ENCODE measurements around the gene UBQLN3. TPM values are rescaled to one million over a fixed set of nuclear protein-coding genes. Genes with fewer than 3 reads are reported as not detected.

Gene UBQLN3
- polyA plus RNA-seq, 4 donors: not detected

- H3K4me1 ChIP-seq (ENCODE audit: control insufficient read depth in 3 of 3, insufficient read depth in 2 of 3, low read depth in 1 of 3, low read length in 2 of 3): no peaks in the 10 kb centered on the region
- no peaks in the 10 kb centered on the region for H3K36me3 ChIP-seq (ENCODE audit: control insufficient read depth in 3 of 3, insufficient read depth in 2 of 3, low read depth in 1 of 3, low read length in 3 of 3)
- FAIRE-seq: no peak
- no peaks in the 10 kb centered on the region for H3K9me3 ChIP-seq (ENCODE audit: control insufficient read depth in 2 of 2, insufficient read depth in 1 of 2, low read depth in 1 of 2, low read length in 1 of 2)
- no peak for DNase-seq
- no peak overlapping the region for H3K27ac ChIP-seq (ENCODE audit: low read depth in 1 of 3, low read length in 2 of 3)
- no peak overlapping the region for H3K4me3 ChIP-seq (ENCODE audit: low read depth in 1 of 3, low read length in 3 of 3)
- H3K27me3 ChIP-seq (ENCODE audit: control insufficient read depth in 3 of 3, insufficient read depth in 3 of 3, low read length in 3 of 3): no peaks in the 10 kb centered on the region
- 52 to 68% (median 53%) methylated on average over 2 of the region's 2 CpGs for WGBS, 3 donors
Measured at GRCh38 chr11:5499671-5500070, 10.1 kb downstream of the UBQLN3 start.

- H3K36me3 ChIP-seq (ENCODE audit: control insufficient read depth in 3 of 3, insufficient read depth in 2 of 3, low read depth in 1 of 3, low read length in 3 of 3): no peaks in the 10 kb centered on the region
- no peaks in the 10 kb centered on the region for H3K27me3 ChIP-seq (ENCODE audit: control insufficient read depth in 3 of 3, insufficient read depth in 3 of 3, low read length in 3 of 3)
- no peak overlapping the region for H3K4me3 ChIP-seq (ENCODE audit: low read depth in 1 of 3, low read length in 3 of 3)
- no peaks in the 10 kb centered on the region for H3K4me1 ChIP-seq (ENCODE audit: control insufficient read depth in 3 of 3, insufficient read depth in 2 of 3, low read depth in 1 of 3, low read length in 2 of 3)
- WGBS, 3 donors: 49 to 53% (median 49%) methylated on average over 5 of the region's 5 CpGs
- H3K27ac ChIP-seq (ENCODE audit: low read depth in 1 of 3, low read length in 2 of 3): no peak overlapping the region
- FAIRE-seq (no peak), DNase-seq (no peak)
- H3K9me3 ChIP-seq (ENCODE audit: control insufficient read depth in 2 of 2, insufficient read depth in 1 of 2, low read depth in 1 of 2, low read length in 1 of 2): no peaks in the 10 kb centered on the region
Measured at GRCh38 chr11:5489576-5490357, 20.0 kb downstream of the UBQLN3 start.

GRCh38 chr11:5488798-5489399 is 20.9 kb downstream of the UBQLN3 start:
- H3K27me3 ChIP-seq (ENCODE audit: control insufficient read depth in 3 of 3, insufficient read depth in 3 of 3, low read length in 3 of 3): no peaks in the 10 kb centered on the region
- 93 to 96% (median 95%) methylated on average over 4 of the region's 4 CpGs for WGBS, 3 donors
- H3K9me3 ChIP-seq (ENCODE audit: control insufficient read depth in 2 of 2, insufficient read depth in 1 of 2, low read depth in 1 of 2, low read length in 1 of 2): no peaks in the 10 kb centered on the region
- no peaks in the 10 kb centered on the region for H3K4me1 ChIP-seq (ENCODE audit: control insufficient read depth in 3 of 3, insufficient read depth in 2 of 3, low read depth in 1 of 3, low read length in 2 of 3)
- H3K36me3 ChIP-seq (ENCODE audit: control insufficient read depth in 3 of 3, insufficient read depth in 2 of 3, low read depth in 1 of 3, low read length in 3 of 3): no peaks in the 10 kb centered on the region
- DNase-seq (no peak), FAIRE-seq (no peak)
- no peak overlapping the region for H3K4me3 ChIP-seq (ENCODE audit: low read depth in 1 of 3, low read length in 3 of 3)
- no peak overlapping the region for H3K27ac ChIP-seq (ENCODE audit: low read depth in 1 of 3, low read length in 2 of 3)

- Histone ChIP-seq H3K4me1 (ENCODE audit: control insufficient read depth in 3 of 3, insufficient read depth in 2 of 3, low read depth in 1 of 3, low read length in 2 of 3) (no peaks in the 10 kb centered on the region), H3K36me3 (ENCODE audit: control insufficient read depth in 3 of 3, insufficient read depth in 2 of 3, low read depth in 1 of 3, low read length in 3 of 3) (no peaks in the 10 kb centered on the region), H3K27me3 (ENCODE audit: control insufficient read depth in 3 of 3, insufficient read depth in 3 of 3, low read length in 3 of 3) (no peaks in the 10 kb centered on the region), H3K4me3 (ENCODE audit: low read depth in 1 of 3, low read length in 3 of 3) (no peak within 1 kb of the TSS), H3K9me3 (ENCODE audit: control insufficient read depth in 2 of 2, insufficient read depth in 1 of 2, low read depth in 1 of 2, low read length in 1 of 2) (no peaks in the 10 kb centered on the region), H3K27ac (ENCODE audit: low read depth in 1 of 3, low read length in 2 of 3) (no peak within 1 kb of the TSS)
- DNase-seq (no peak), FAIRE-seq (no peak)
Measured at GRCh38 chr11:5488385-5488784, 21.4 kb downstream of the UBQLN3 start, which contains the start of gene OR52D1. OR52D1 (plus strand) TSS chr11:5488685; CDS start chr11:5488707, 22 bp downstream.

GRCh38 chr11:5486421-5486820 is 23.3 kb downstream of the UBQLN3 start:
- Histone ChIP-seq H3K36me3 (ENCODE audit: control insufficient read depth in 3 of 3, insufficient read depth in 2 of 3, low read depth in 1 of 3, low read length in 3 of 3) (no peaks in the 10 kb centered on the region), H3K9me3 (ENCODE audit: control insufficient read depth in 2 of 2, insufficient read depth in 1 of 2, low read depth in 1 of 2, low read length in 1 of 2) (no peaks in the 10 kb centered on the region), H3K27me3 (ENCODE audit: control insufficient read depth in 3 of 3, insufficient read depth in 3 of 3, low read length in 3 of 3) (no peaks in the 10 kb centered on the region), H3K4me3 (ENCODE audit: low read depth in 1 of 3, low read length in 3 of 3) (no peak overlapping the region), H3K4me1 (ENCODE audit: control insufficient read depth in 3 of 3, insufficient read depth in 2 of 3, low read depth in 1 of 3, low read length in 2 of 3) (no peaks in the 10 kb centered on the region), H3K27ac (ENCODE audit: low read depth in 1 of 3, low read length in 2 of 3) (no peak overlapping the region)
- 43 to 55% (median 53%) methylated on average over 3 of the region's 3 CpGs for WGBS, 3 donors
- FAIRE-seq (no peak), DNase-seq (no peak)

GRCh38 chr11:5486003-5486402 is 23.8 kb downstream of the UBQLN3 start:
- Histone ChIP-seq H3K9me3 (ENCODE audit: control insufficient read depth in 2 of 2, insufficient read depth in 1 of 2, low read depth in 1 of 2, low read length in 1 of 2) (no peaks in the 10 kb centered on the region), H3K27ac (ENCODE audit: low read depth in 1 of 3, low read length in 2 of 3) (no peak overlapping the region), H3K4me1 (ENCODE audit: control insufficient read depth in 3 of 3, insufficient read depth in 2 of 3, low read depth in 1 of 3, low read length in 2 of 3) (no peaks in the 10 kb centered on the region), H3K4me3 (ENCODE audit: low read depth in 1 of 3, low read length in 3 of 3) (no peak overlapping the region), H3K36me3 (ENCODE audit: control insufficient read depth in 3 of 3, insufficient read depth in 2 of 3, low read depth in 1 of 3, low read length in 3 of 3) (no peaks in the 10 kb centered on the region), H3K27me3 (ENCODE audit: control insufficient read depth in 3 of 3, insufficient read depth in 3 of 3, low read length in 3 of 3) (no peaks in the 10 kb centered on the region)
- DNase-seq (no peak), FAIRE-seq (no peak)
- 75 to 84% (median 81%) methylated on average over 3 of the region's 3 CpGs for WGBS, 3 donors

GRCh38 chr11:5476186-5476819 is 33.5 kb downstream of the UBQLN3 start:
- WGBS, 3 donors: 34 to 41% (median 41%) methylated on average over 2 of the region's 2 CpGs
- no peak for FAIRE-seq
- Histone ChIP-seq H3K36me3 (ENCODE audit: control insufficient read depth in 3 of 3, insufficient read depth in 2 of 3, low read depth in 1 of 3, low read length in 3 of 3) (no peaks in the 10 kb centered on the region), H3K27me3 (ENCODE audit: control insufficient read depth in 3 of 3, insufficient read depth in 3 of 3, low read length in 3 of 3) (no peaks in the 10 kb centered on the region), H3K27ac (ENCODE audit: low read depth in 1 of 3, low read length in 2 of 3) (no peak overlapping the region), H3K4me1 (ENCODE audit: control insufficient read depth in 3 of 3, insufficient read depth in 2 of 3, low read depth in 1 of 3, low read length in 2 of 3) (no peaks in the 10 kb centered on the region), H3K9me3 (ENCODE audit: control insufficient read depth in 2 of 2, insufficient read depth in 1 of 2, low read depth in 1 of 2, low read length in 1 of 2) (no peaks in the 10 kb centered on the region), H3K4me3 (ENCODE audit: low read depth in 1 of 3, low read length in 3 of 3) (no peak overlapping the region)
- DNase-seq: peak; percentile 42 to 59

- FAIRE-seq (no peak), DNase-seq (no peak)
- H3K27ac ChIP-seq (ENCODE audit: low read depth in 1 of 3, low read length in 2 of 3): no peak overlapping the region
- no peak overlapping the region for H3K4me3 ChIP-seq (ENCODE audit: low read depth in 1 of 3, low read length in 3 of 3)
- H3K9me3 ChIP-seq (ENCODE audit: control insufficient read depth in 2 of 2, insufficient read depth in 1 of 2, low read depth in 1 of 2, low read length in 1 of 2): no peaks in the 10 kb centered on the region
- no peaks in the 10 kb centered on the region for H3K36me3 ChIP-seq (ENCODE audit: control insufficient read depth in 3 of 3, insufficient read depth in 2 of 3, low read depth in 1 of 3, low read length in 3 of 3)
- no peaks in the 10 kb centered on the region for H3K27me3 ChIP-seq (ENCODE audit: control insufficient read depth in 3 of 3, insufficient read depth in 3 of 3, low read length in 3 of 3)
- H3K4me1 ChIP-seq (ENCODE audit: control insufficient read depth in 3 of 3, insufficient read depth in 2 of 3, low read depth in 1 of 3, low read length in 2 of 3): no peaks in the 10 kb centered on the region
Measured at GRCh38 chr11:5473921-5474320, 35.8 kb downstream of the UBQLN3 start.

Data from small intestine (tissue), 7 donors.